ENCODE measurements around the gene IFITM5. TPM values are rescaled to one million over a fixed set of nuclear protein-coding genes. Genes with fewer than 3 reads are reported as not detected.
"Not testable (repeated sequence)": the region's sequence is repeated elsewhere in the genome, so short reads cannot be mapped to it uniquely, and the experiment has no call there.

The IFITM5 gene
- total RNA-seq, 2 experiments from 2014 or later = not detected

DNA sequence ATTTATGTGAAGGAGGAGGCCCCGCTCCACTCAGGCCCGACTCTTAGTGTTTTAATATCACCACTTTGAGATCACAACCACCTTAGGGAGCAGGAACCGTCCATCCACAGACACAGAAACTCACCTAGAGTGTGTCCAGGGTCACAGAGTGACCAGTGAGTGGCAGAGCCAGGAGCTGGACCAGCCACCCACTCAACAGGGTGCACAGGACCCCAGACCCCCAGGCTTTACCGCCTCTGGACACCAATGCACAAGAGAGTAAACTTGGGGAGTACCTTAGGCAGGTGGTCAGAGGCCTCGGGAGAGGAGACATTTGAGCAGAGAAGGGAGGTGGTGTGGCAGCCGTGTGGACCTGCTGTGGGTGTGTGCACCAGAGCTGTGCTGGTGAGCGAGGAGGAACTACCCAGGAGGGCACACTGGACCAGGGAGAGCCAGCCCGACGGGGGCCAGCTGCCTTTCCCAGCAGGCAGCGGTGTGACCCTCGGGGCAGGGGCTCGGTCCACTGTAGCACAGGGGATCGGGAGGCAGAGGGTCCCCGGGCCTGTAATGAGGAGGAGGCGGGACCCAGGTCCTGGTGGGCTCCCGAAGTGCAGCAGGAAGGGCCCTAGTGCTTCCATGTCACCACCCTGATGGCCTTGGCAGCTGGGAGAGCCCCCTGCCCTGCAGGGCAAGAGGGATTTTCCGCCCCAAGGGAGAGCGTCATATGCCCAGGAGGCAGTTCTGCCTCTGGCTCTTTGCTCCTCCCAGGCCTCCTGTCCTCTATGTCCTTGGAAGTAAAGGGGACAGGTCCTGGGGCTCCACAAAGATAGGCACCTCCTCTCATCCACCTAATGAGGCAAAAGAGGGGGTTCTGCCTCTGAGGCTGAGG is 28.6 kb downstream of the IFITM5 start:
- DNase-seq (peak; percentile 20), ATAC-seq (no peak)
- Mint-ChIP-seq H3K4me1 (ENCODE audit: low read depth) (peaks cover 43% of the 10 kb centered on the region), H3K36me3 (ENCODE audit: low read depth) (peaks cover 6% of the 10 kb centered on the region), H3K27ac (peak overlapping the region; percentile 92), H3K4me3 (no peak overlapping the region), H3K9me3 (ENCODE audit: insufficient read depth) (no peaks in the 10 kb centered on the region), H3K27me3 (ENCODE audit: low read depth) (peaks cover 4% of the 10 kb centered on the region)
- ChIA-PET CTCF (interaction anchor here (1.0 to 1.3 kb wide), 2 partner anchors 20 to 46 kb away, joined by 3 to 5 read pairs; no protein-coding TSS in a partner anchor), POLR2A (interaction anchor here (1.3 to 3.2 kb wide), 4 partner anchors 9 to 64 kb away, joined by 4 to 16 read pairs (median 7); partner anchors contain the start of genes BET1L and NLRP6)

DNA sequence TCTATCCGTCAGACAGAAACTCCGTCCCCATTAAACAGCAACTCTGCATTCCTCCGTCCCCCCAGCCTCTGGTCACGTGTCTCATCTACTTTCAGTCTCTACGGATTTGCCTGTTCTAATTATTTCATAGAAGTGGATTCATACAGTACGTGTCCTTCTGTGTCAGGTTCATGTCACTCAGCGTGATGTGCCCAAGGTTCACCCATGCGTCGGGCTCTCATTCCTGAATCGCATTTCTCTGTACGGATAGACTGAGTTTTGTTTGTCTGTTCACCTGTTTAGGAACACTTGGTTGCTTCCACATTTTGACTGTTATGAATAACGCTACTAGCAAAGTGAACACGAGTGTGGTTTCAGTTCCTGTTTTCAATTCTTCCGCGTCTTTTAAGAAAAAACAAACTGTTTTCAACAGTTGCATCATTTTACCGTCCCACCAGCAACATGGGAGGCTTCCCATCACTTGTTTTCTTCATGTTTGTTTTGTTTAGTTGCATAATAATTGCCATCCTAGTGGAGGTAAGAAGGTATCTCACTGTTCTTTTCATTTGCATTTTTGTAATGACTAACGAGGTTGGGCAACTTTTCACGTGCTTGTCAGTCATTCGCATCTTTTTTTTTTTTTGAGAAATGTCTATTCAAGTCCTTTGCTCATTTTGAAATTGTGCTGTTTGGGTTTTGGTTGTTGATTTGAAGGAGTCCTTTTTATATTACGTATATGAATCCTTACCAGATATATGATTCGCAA is 30.0 kb downstream of the IFITM5 start:
- H3K36me3 Mint-ChIP-seq (ENCODE audit: low read depth) = peaks cover 3% of the 10 kb centered on the region
- POLR2A ChIA-PET = interaction anchor here (0.9 to 3.5 kb wide), 10 partner anchors 12 to 147 kb away, joined by 3 to 115 read pairs (median 7); partner anchors contain the start of genes BET1L, IFITM1, NLRP6 and PGGHG
- CTCF ChIA-PET = interaction anchor here (0.9 to 4.5 kb wide), 7 partner anchors 12 to 48 kb away, joined by 3 to 53 read pairs (median 7); no protein-coding TSS in a partner anchor
- peak overlapping the region; percentile 92 for H3K27ac Mint-ChIP-seq
- H3K4me3 Mint-ChIP-seq = peak overlapping the region; percentile 75
- peaks cover 35% of the 10 kb centered on the region for H3K4me1 Mint-ChIP-seq (ENCODE audit: low read depth)
- H3K27me3 Mint-ChIP-seq (ENCODE audit: low read depth) = peaks cover 2% of the 10 kb centered on the region
- DNase-seq = peak; percentile 69
- no peaks in the 10 kb centered on the region for H3K9me3 Mint-ChIP-seq (ENCODE audit: insufficient read depth)
- peak; percentile 47 for ATAC-seq

DNA sequence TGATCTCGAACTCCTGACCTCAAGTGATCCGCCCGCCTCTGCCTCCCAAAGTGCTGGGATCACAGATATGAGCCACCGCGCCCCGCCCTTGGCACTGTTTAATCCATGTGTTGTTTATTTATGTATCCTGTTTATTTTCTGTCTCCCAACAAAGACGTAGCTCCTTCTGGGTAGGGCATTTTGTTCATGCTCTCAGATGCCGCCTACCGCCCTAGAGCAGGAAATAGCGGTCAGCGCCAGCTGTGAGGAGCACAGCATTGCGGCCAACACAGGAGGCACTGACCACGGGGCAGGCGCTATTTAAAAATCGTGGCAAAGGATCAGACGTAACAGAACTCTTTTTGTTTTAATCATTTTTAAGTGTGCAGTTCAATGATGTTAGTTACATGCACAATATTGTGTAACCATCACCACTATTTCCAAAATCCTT is 30.6 kb downstream of the IFITM5 start:
- peak; percentile 85 for DNase-seq
- CTCF ChIA-PET = interaction anchor here (0.9 to 4.5 kb wide), 8 partner anchors 12 to 181 kb away, joined by 3 to 53 read pairs (median 8); partner anchors contain the start of gene PTDSS2
- Mint-ChIP-seq H3K27ac (peak overlapping the region; percentile 92), H3K4me1 (ENCODE audit: low read depth) (peaks cover 35% of the 10 kb centered on the region), H3K4me3 (peak overlapping the region; percentile 75)
- POLR2A ChIA-PET = interaction anchor here (0.8 to 3.5 kb wide), 17 partner anchors 11 to 148 kb away, joined by 3 to 115 read pairs (median 6); partner anchors contain the start of genes BET1L, IFITM1, NLRP6 and PGGHG
- H3K27me3 Mint-ChIP-seq (ENCODE audit: low read depth); H3K9me3 Mint-ChIP-seq (ENCODE audit: insufficient read depth); H3K36me3 Mint-ChIP-seq (ENCODE audit: low read depth): not testable (repeated sequence)
- ATAC-seq = peak; percentile 61

DNA sequence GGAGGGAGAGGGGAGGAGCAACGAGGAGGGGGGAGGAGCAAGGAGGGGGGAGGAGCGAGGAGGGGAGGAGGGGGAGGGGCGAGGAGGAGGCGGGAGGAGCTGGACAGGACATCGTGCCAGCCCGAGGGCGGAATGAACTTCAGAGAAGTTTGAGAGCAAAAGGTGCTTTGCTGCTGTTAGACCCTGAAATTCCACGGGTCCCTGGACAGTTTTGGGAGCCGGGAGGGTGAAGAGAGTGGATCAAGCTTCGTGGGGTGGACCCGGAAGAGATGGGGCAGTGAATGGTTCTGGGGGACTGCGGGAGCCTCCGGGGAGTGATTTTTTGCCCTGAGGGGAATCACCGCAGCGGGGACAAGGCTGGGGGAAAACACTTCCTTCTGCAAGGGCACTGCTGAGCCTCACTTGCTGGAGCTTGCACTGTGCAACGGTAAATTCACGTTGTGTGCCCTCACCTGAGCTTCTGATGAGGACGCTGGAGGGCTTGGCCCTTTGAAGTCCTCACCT is 31.8 kb downstream of the IFITM5 start:
- peak overlapping the region; percentile 75 for H3K4me3 Mint-ChIP-seq
- peak; percentile 81 for DNase-seq
- H3K27ac Mint-ChIP-seq = peak overlapping the region; percentile 92
- peaks cover 3% of the 10 kb centered on the region for H3K36me3 Mint-ChIP-seq (ENCODE audit: low read depth)
- no peaks in the 10 kb centered on the region for H3K27me3 Mint-ChIP-seq (ENCODE audit: low read depth)
- peaks cover 35% of the 10 kb centered on the region for H3K4me1 Mint-ChIP-seq (ENCODE audit: low read depth)
- ChIA-PET CTCF (interaction anchor here (0.6 to 4.5 kb wide), 11 partner anchors 14 to 182 kb away, joined by 3 to 53 read pairs (median 7); partner anchors contain the start of genes PSMD13 and PTDSS2), POLR2A (interaction anchor here (0.7 to 3.5 kb wide), 21 partner anchors 8 to 239 kb away, joined by 3 to 115 read pairs (median 6); partner anchors contain the start of genes BET1L, IFITM1, NLRP6 and PGGHG)
- ATAC-seq = peak; percentile 52
- H3K9me3 Mint-ChIP-seq (ENCODE audit: insufficient read depth) = no peaks in the 10 kb centered on the region

DNA sequence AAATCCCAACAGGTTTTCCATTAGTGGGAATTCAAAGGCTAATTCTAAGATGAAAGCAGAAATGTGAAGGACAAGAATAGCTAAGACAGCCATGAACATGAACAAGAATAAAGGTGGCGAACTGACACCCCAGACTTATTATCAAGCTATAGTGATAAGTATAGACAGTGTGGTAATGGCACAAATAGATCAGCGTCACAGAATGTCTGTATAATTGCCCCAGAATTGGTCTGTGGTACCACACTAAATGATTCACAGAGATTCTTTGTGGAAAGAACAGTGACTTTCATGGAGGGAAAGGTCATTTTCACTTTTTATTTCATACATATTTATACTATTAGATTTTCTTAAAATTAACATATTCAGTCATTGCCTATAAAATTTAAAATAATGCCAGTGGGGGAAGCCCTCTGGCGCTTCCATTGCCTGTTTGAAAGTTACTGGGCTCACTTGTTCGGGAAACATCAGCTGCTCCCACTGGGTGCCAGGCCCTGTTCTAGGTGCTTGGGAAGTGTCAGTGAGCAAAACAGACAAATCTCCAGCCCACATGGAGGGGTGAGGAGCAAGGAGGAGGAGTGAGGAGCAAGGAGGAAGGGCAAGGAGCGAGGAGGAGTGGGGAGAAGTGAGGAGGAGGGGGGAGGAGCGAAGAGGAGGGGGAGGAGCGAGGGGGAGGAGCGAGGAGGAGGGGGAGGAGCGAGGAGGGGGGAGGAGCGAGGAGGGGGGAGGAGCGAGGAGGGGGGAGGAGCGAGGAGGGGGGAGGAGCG is 32.5 kb downstream of the IFITM5 start:
- peak; percentile 7 for ATAC-seq
- peak overlapping the region; percentile 60 for H3K4me3 Mint-ChIP-seq
- POLR2A ChIA-PET = interaction anchor here (0.8 to 3.5 kb wide), 14 partner anchors 9 to 139 kb away, joined by 3 to 115 read pairs (median 7); partner anchors contain the start of genes IFITM1, NLRP6, PGGHG and PSMD13
- H3K9me3 Mint-ChIP-seq (ENCODE audit: insufficient read depth) = no peaks in the 10 kb centered on the region
- CTCF ChIA-PET = interaction anchor here (1.4 to 4.5 kb wide), 9 partner anchors 9 to 182 kb away, joined by 3 to 53 read pairs (median 7); partner anchors contain the start of genes PSMD13 and PTDSS2
- peaks cover 35% of the 10 kb centered on the region for H3K4me1 Mint-ChIP-seq (ENCODE audit: low read depth)
- DNase-seq = peak; percentile 34
- H3K36me3 Mint-ChIP-seq (ENCODE audit: low read depth) = peaks cover 3% of the 10 kb centered on the region
- peak overlapping the region; percentile 83 for H3K27ac Mint-ChIP-seq
- no peaks in the 10 kb centered on the region for H3K27me3 Mint-ChIP-seq (ENCODE audit: low read depth)

DNA sequence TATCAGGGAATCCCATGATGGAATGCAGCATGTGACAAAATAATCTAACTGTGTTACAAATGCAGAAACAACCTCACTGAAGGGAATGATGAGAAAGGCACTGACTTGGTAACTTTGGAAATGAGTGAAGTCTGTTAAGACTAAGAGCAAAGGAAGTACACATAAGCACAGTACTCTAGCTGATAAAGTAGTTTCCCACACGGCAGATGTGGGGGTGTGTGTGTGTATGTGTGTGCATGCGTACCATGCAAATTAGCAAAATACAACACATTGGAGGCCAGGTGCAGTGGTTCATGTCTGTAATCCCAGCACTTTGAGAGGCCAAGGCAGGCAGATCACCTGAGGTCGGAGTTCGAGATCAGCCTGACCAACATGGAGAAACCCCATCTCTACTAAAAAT is 37.7 kb downstream of the IFITM5 start:
- no peak overlapping the region for H3K27ac Mint-ChIP-seq
- DNase-seq = no peak
- POLR2A ChIA-PET = no interaction called here
- CTCF ChIA-PET = interaction anchor here (2.8 to 8.1 kb wide), 2 partner anchors 12 to 43 kb away, joined by 7 to 61 read pairs; no protein-coding TSS in a partner anchor
- H3K27me3 Mint-ChIP-seq (ENCODE audit: low read depth) = no peaks in the 10 kb centered on the region
- ATAC-seq = no peak
- H3K4me3 Mint-ChIP-seq = no peak overlapping the region
- no peaks in the 10 kb centered on the region for H3K4me1 Mint-ChIP-seq (ENCODE audit: low read depth)
- no peaks in the 10 kb centered on the region for H3K36me3 Mint-ChIP-seq (ENCODE audit: low read depth)
- H3K9me3 Mint-ChIP-seq (ENCODE audit: insufficient read depth) = no peaks in the 10 kb centered on the region

DNA sequence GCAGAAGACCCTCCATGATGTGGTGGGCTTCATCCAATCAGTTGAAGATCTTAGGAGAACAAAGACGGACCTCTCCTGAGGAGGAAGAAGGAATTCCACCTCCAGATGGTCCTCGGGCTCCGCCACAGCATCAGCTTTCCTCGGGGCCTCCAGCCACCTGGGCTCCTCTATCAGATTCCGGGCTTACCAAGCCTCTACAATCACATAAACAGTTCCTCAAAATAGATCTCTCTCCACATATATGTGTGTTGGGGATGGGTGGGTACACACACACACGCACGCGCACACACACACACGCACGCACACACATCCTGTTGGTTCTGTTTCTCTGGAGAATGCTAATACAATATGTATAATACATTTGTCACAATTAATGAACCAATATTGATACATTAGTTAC is 39.9 kb downstream of the IFITM5 start:
- H3K27me3 Mint-ChIP-seq (ENCODE audit: low read depth) = peaks cover 3% of the 10 kb centered on the region
- POLR2A ChIA-PET = interaction anchor here (1.2 kb wide), 1 partner anchor 12 kb away, joined by 4 read pairs; no protein-coding TSS in a partner anchor
- H3K9me3 Mint-ChIP-seq (ENCODE audit: insufficient read depth) = no peaks in the 10 kb centered on the region
- CTCF ChIA-PET = interaction anchor here (1.3 to 8.1 kb wide), 4 partner anchors 9 to 52 kb away, joined by 3 to 61 read pairs (median 5); partner anchors contain the start of gene BET1L
- ATAC-seq (no peak), DNase-seq (no peak)
- H3K36me3 Mint-ChIP-seq (ENCODE audit: low read depth) = no peaks in the 10 kb centered on the region
- no peaks in the 10 kb centered on the region for H3K4me1 Mint-ChIP-seq (ENCODE audit: low read depth)
- H3K27ac Mint-ChIP-seq = no peak overlapping the region
- no peak overlapping the region for H3K4me3 Mint-ChIP-seq

DNA sequence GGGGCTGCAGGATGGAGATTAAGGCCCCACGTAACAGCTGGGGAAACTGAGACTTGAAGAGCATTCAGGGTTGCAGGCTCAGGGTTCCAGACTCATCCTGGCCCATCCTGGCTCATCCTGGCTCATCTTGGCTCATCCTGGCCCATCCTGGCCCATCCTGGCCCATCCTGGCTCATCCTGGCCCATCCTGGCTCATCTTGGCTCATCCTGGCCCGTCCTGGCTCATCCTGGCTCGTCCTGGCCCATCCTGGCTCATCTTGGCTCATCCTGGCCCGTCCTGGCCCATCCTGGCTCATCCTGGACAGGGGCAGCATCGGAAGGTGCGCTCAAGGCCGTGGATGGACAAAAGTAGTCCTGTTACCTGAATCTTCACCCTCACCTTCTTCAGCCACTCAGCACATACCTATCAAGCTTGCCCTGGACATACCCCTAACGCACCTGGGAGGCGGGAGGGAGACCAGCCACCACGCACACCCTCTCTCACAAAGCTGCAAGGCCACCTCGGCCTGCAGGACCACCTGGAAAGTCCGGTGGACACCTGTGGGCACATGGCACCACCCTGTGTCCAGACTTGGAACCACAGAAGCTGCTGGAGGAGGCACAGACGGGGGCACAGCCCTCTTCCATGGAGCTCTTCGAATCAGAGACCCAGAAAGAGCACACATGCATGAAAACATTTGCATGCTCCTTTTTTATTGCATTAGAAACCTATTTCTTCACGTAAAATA is 41.4 kb downstream of the IFITM5 start:
- Mint-ChIP-seq H3K4me1 (ENCODE audit: low read depth) (peaks cover 2% of the 10 kb centered on the region), H3K36me3 (ENCODE audit: low read depth) (peaks cover 12% of the 10 kb centered on the region), H3K4me3 (no peak overlapping the region), H3K27ac (no peak overlapping the region), H3K9me3 (ENCODE audit: insufficient read depth) (no peaks in the 10 kb centered on the region), H3K27me3 (ENCODE audit: low read depth) (peaks cover 3% of the 10 kb centered on the region)
- CTCF ChIA-PET = interaction anchor here (0.7 to 8.1 kb wide), 4 partner anchors 8 to 24 kb away, joined by 3 to 61 read pairs (median 3); no protein-coding TSS in a partner anchor
- POLR2A ChIA-PET = interaction anchor here (1.6 kb wide), 1 partner anchor 10 kb away, joined by 5 read pairs; no protein-coding TSS in a partner anchor
- DNase-seq (no peak), ATAC-seq (no peak)

DNA sequence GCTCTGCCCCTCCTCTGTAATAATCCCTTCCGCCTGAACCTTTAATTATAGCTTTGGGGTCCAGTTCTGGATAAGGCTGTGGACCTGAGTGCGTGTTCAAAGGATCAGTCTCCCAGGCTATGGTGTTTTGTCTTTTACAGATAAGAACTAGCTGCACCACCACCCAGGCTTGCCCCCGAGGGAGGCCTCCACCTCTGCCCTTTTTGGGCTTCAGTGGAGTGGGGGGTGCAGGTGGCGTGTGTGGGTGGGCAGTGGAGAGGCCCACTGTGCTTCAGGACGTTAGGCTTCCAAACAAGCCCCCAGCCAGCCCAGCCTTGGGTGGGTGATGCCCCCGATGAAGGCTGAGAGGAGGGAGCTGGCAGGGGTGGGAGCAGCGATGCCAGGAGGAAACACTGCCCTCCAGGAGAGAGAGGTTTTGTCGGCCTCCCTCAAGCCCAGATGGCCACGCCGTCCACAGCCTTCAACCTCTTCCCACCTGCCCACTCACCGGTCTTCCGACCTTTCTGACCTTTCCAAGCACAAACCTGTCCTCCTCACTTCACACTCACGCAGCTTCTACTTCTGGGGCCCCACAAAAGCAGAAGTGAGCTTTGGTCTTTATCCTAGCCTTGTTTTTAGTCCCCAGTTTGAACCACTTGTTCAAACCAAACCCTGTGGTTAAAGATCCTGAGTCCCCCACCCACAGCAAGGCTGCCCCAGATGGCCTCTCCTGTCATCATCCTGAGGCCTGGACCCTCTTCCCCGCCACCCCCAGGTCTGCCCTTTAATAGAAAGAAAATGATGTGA is 42.2 kb downstream of the IFITM5 start:
- CTCF ChIA-PET = interaction anchor here (1.3 to 8.1 kb wide), 2 partner anchors 7 to 9 kb away, joined by 3 to 61 read pairs; no protein-coding TSS in a partner anchor
- H3K27ac Mint-ChIP-seq = no peak overlapping the region
- H3K36me3 Mint-ChIP-seq (ENCODE audit: low read depth) = peaks cover 19% of the 10 kb centered on the region
- ATAC-seq (no peak), DNase-seq (no peak)
- POLR2A ChIA-PET = interaction anchor here (1.6 kb wide), 1 partner anchor 11 kb away, joined by 5 read pairs; no protein-coding TSS in a partner anchor
- no peaks in the 10 kb centered on the region for H3K9me3 Mint-ChIP-seq (ENCODE audit: insufficient read depth)
- peaks cover 2% of the 10 kb centered on the region for H3K4me1 Mint-ChIP-seq (ENCODE audit: low read depth)
- H3K27me3 Mint-ChIP-seq (ENCODE audit: low read depth) = peaks cover 3% of the 10 kb centered on the region
- no peak overlapping the region for H3K4me3 Mint-ChIP-seq
